Breast epithelium (tissue), 3 donors: ENCODE results near the gene FHIP2A.

ENCODE experiments used
- POLR2A ChIP-seq: fragments of 450-650 bp; IDR thresholded peaks from one replicate; pipeline ENCODE4 v1.6.1; 2016; ENCODE audit warnings: antibody characterized with exemption, mild to moderate bottlenecking, moderate library complexity
- TF ChIP-seq, protein P1 (sequence below), 3 donors: fragments of 450-650 bp; IDR thresholded peaks; one replicate each; pipeline ENCODE4 v1.5.1; 2016 to 2017; ENCODE audit warnings: antibody characterized with exemption in 3 of 3, mild to moderate bottlenecking in 3 of 3, moderate library complexity in 3 of 3

GRCh38 chr10:114810926-114811325 is 10.7 kb upstream of the FHIP2A start:
- no peak for TF ChIP-seq POLR2A
- TF ChIP-seq, protein P1, sequence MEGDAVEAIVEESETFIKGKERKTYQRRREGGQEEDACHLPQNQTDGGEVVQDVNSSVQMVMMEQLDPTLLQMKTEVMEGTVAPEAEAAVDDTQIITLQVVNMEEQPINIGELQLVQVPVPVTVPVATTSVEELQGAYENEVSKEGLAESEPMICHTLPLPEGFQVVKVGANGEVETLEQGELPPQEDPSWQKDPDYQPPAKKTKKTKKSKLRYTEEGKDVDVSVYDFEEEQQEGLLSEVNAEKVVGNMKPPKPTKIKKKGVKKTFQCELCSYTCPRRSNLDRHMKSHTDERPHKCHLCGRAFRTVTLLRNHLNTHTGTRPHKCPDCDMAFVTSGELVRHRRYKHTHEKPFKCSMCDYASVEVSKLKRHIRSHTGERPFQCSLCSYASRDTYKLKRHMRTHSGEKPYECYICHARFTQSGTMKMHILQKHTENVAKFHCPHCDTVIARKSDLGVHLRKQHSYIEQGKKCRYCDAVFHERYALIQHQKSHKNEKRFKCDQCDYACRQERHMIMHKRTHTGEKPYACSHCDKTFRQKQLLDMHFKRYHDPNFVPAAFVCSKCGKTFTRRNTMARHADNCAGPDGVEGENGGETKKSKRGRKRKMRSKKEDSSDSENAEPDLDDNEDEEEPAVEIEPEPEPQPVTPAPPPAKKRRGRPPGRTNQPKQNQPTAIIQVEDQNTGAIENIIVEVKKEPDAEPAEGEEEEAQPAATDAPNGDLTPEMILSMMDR (IDR thresholded peaks at IDR 0.05): no peak
